Right lung (tissue), 5 donors: ENCODE data around the gene MBNL2. TPM values are rescaled to one million over a fixed set of nuclear protein-coding genes. Genes with fewer than 3 reads are reported as not detected.
"Not testable (repeated sequence)": the region's sequence is repeated elsewhere in the genome, so short reads cannot be mapped to it uniquely, and the experiment has no call there.

ENCODE experiments used
- DNase-seq, 2 donors: peaks; one replicate each; pipeline ENCODE4 v3.0.0-alpha.2; 2013
- polyA plus RNA-seq, 5 donors: library from polyadenylated mRNA; unstranded; fragments of 120-200 nt; gene quantifications; one replicate each; pipeline versions ENCODE4 v1.2.1 to v1.2.3, GENCODE V29; 2013; ENCODE audit warnings: inconsistent platforms in 1 of 5, low replicate concordance in 1 of 5; ENCODE audit not compliant: insufficient read length in 5 of 5, insufficient read depth in 1 of 5

The MBNL2 gene
- polyA plus RNA-seq, 5 donors, result 65.7 to 113 (median 96.2) TPM

GRCh38 chr13:97344265-97345175, 122.4 kb downstream of the MBNL2 start:
- no peak for DNase-seq

GRCh38 chr13:97346097-97346496, 124.0 kb downstream of the MBNL2 start:
- DNase-seq, result no peak

GRCh38 chr13:97346561-97347254, 124.6 kb downstream of the MBNL2 start:
- DNase-seq, result no peak

- no peak for DNase-seq
Observed at GRCh38 chr13:97347255-97347932, 125.3 kb downstream of the MBNL2 start.

- DNase-seq, result no peak
Observed at GRCh38 chr13:97348569-97349100, 126.5 kb downstream of the MBNL2 start.

- not testable (repeated sequence) for DNase-seq
Observed at GRCh38 chr13:97352012-97352411, 129.9 kb downstream of the MBNL2 start.

- DNase-seq, result no peak
Observed at GRCh38 chr13:97352815-97353214, 130.7 kb downstream of the MBNL2 start.

- DNase-seq, result no peak
Observed at GRCh38 chr13:97353927-97354675, 132.0 kb downstream of the MBNL2 start.

- DNase-seq, result no peak
Observed at GRCh38 chr13:97354808-97355207, 132.7 kb downstream of the MBNL2 start.

- DNase-seq, result no peak
Observed at GRCh38 chr13:97356592-97356991, 134.5 kb downstream of the MBNL2 start.

GRCh38 chr13:97359181-97360057, 137.3 kb downstream of the MBNL2 start:
- peak; percentile 60 to 81 for DNase-seq

GRCh38 chr13:97360610-97361009, 138.5 kb downstream of the MBNL2 start:
- DNase-seq, result no peak

GRCh38 chr13:97364031-97364430, 141.9 kb downstream of the MBNL2 start:
- no peak for DNase-seq

- no peak for DNase-seq
Observed at GRCh38 chr13:97364827-97365226, 142.7 kb downstream of the MBNL2 start.

GRCh38 chr13:97366172-97366688, 144.1 kb downstream of the MBNL2 start:
- DNase-seq, result no peak

- DNase-seq, result no peak
Observed at GRCh38 chr13:97367016-97367822, 145.1 kb downstream of the MBNL2 start.

- no peak for DNase-seq
Observed at GRCh38 chr13:97369261-97369893, 147.2 kb downstream of the MBNL2 start.

GRCh38 chr13:97371486-97372109, 149.5 kb downstream of the MBNL2 start:
- DNase-seq, result no peak
